ENCODE measurements around the gene DOK6. TPM values are rescaled to one million over a fixed set of nuclear protein-coding genes. Genes with fewer than 3 reads are reported as not detected.

Gene DOK6
- total RNA-seq, 4 donors from 2014 or later, result 0.34 to 10.8 (median 0.52) TPM

GRCh38 chr18:69890558-69890957 lies 489.9 kb downstream of the DOK6 start:
- TF ChIP-seq, protein P1, sequence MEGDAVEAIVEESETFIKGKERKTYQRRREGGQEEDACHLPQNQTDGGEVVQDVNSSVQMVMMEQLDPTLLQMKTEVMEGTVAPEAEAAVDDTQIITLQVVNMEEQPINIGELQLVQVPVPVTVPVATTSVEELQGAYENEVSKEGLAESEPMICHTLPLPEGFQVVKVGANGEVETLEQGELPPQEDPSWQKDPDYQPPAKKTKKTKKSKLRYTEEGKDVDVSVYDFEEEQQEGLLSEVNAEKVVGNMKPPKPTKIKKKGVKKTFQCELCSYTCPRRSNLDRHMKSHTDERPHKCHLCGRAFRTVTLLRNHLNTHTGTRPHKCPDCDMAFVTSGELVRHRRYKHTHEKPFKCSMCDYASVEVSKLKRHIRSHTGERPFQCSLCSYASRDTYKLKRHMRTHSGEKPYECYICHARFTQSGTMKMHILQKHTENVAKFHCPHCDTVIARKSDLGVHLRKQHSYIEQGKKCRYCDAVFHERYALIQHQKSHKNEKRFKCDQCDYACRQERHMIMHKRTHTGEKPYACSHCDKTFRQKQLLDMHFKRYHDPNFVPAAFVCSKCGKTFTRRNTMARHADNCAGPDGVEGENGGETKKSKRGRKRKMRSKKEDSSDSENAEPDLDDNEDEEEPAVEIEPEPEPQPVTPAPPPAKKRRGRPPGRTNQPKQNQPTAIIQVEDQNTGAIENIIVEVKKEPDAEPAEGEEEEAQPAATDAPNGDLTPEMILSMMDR (IDR thresholded peaks at IDR 0.05; ENCODE audit: low read depth), result no peak

GRCh38 chr18:69894467-69894866 lies 493.8 kb downstream of the DOK6 start:
- TF ChIP-seq, protein P1 (IDR thresholded peaks at IDR 0.05; ENCODE audit: low read depth), result no peak

- TF ChIP-seq, protein P1 (IDR thresholded peaks at IDR 0.05; ENCODE audit: low read depth), result no peak
These were observed 494.7 kb downstream of the DOK6 start for GRCh38 chr18:69895066-69896047.

DNA sequence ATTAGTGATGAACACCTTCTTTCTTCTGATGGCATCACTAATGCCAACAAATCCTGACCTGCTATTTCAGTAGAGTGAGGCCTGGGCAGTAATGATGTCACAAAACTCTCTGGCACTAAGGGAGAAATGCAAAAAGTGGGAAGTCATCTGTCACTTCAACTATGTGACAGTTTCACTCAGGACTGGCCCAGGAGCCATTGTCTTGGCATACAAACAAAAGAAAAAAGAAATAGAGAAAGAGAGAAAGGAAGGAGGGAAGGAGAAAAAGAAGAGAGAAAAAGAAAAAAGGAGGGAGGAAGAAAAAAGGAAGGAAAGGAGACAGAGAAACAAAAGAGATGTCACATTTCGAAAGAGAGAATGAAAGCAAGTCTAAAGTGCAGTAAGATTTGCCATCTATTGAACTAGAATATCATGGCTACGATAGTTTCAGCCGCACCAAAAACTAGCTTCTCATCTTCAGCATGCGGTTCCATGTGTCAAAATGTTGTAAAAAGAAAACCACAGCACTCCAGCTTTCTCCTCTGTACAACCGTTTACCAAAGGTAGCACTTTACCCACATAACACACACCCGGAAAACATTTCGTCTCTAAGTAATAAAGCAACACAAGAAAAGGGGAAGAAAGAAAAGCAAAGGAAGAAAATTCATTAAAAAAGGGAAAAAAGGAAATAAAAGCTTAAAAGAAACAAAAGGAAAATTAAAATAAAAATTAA lies 496.9 kb downstream of the DOK6 start:
- TF ChIP-seq, protein P1 (IDR thresholded peaks at IDR 0.05; ENCODE audit: low read depth), result no peak

- TF ChIP-seq, protein P1 (IDR thresholded peaks at IDR 0.05; ENCODE audit: low read depth), result no peak
These were observed 497.7 kb downstream of the DOK6 start for GRCh38 chr18:69898241-69898861.
